Activated T-helper 1 cell treated with anti-CD3 and anti-CD28 coated beads, Interleukin-12 subunit alpha, Interleukin-12 subunit beta, Interleukin-2, Interleukin-4 antibody, amounts not matched to agents 30 ng/mL and 10 ng/mL and 1 ng/mL, durations not matched to agents 14 hours and 24 hours and 36 hours (primary cell): ENCODE measurements around the gene IQCH. TPM values are rescaled to one million over a fixed set of nuclear protein-coding genes. Genes with fewer than 3 reads are reported as not detected.
"Not testable (repeated sequence)": the region's sequence is repeated elsewhere in the genome, so short reads cannot be mapped to it uniquely, and the experiment has no call there.

Experiments used
- DNase-seq: peaks from one replicate; pipeline ENCODE4 v3.0.0; 2021; ENCODE audit warnings: low spot score
- H3K27ac Mint-ChIP-seq: one replicate; pipeline ENCODE4 v1.8.0; 2021; ENCODE audit warnings: mild to moderate bottlenecking, mixed read lengths
- H3K27me3 Mint-ChIP-seq: one replicate; pipeline ENCODE4 v1.8.0; 2022; ENCODE audit warnings: mild to moderate bottlenecking, moderate library complexity, mixed read lengths; ENCODE audit not compliant: insufficient read depth
- H3K36me3 Mint-ChIP-seq: one replicate; pipeline ENCODE4 v1.8.0; 2021; ENCODE audit warnings: low read depth, mixed read lengths
- H3K4me1 Mint-ChIP-seq: one replicate; pipeline ENCODE4 v1.8.0; 2021; ENCODE audit warnings: low read depth, mixed read lengths
- H3K4me3 Mint-ChIP-seq: one replicate; pipeline ENCODE4 v1.8.0; 2021; ENCODE audit warnings: mild to moderate bottlenecking, moderate library complexity, mixed read lengths
- H3K9me3 Mint-ChIP-seq: one replicate; pipeline ENCODE4 v1.8.0; 2021; ENCODE audit warnings: mixed read lengths
- intact Hi-C: fragments of 100-400 bp; cut with micrococcal nuclease; formaldehyde crosslinking; loops from one replicate; pipeline ENCODE4 v1.15.1; 2024
- total RNA-seq: library from RNA; stranded (reverse); gene quantifications from 2 replicates; pipeline ENCODE4 v1.2.3, GENCODE V29; 2022

IQCH gene
- total RNA-seq, 1 donor from 2014 or later: 1.2 TPM

DNA sequence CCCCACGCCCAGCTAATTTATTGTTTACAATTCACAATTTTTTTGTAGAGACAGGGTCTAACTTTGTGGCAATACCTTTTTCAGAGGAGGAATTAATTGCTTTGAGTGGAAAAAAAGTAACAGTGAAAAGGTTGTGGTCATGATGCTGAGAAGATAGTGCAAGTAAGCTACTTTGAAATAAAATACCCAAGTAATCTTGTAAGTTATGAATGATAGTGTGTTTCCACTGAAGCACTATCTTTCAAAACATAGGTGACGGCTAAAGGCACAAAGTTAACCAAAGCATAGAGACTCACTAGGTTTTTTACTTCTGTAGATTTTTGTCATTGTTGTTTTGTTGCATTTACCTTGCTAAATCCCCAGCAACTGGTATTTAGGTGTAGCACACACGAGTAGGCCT is 165.1 kb downstream of the IQCH start:
- intact Hi-C loops: no loop called here
- H3K9me3 Mint-ChIP-seq: no peaks in the 10 kb centered on the region

DNA sequence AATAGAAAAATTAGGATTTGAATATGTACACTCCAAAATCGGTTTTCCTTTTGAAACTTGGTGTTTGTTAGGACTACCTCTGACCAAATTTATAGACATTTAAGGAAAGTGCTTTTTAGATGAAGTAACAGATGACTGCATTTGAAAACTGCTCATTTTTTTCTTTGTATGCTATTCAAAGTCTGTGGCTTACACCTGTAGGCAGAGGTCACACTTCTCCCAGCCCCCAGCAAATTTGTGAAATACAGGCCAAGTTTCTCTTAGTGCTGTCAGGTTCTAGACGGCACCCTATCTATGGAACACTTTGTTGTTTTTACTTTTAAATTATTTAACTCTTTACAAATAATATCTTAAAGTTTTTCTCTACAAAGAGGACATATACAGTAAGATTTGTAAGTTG is 165.6 kb downstream of the IQCH start:
- Mint-ChIP-seq H3K4me3 (no peak overlapping the region), H3K4me1 (no peaks in the 10 kb centered on the region), H3K36me3 (no peaks in the 10 kb centered on the region), H3K27me3 (peaks cover 5% of the 10 kb centered on the region), H3K9me3 (no peaks in the 10 kb centered on the region), H3K27ac (no peak overlapping the region)
- intact Hi-C loops: no loop called here
- DNase-seq: no peak

More for the DNA sequence above, 165.1 kb downstream of the IQCH start:
- no peak overlapping the region for H3K4me3 Mint-ChIP-seq
- H3K27ac Mint-ChIP-seq: no peak overlapping the region
- H3K4me1 Mint-ChIP-seq: no peaks in the 10 kb centered on the region
- H3K36me3 Mint-ChIP-seq: no peaks in the 10 kb centered on the region
- peaks cover 5% of the 10 kb centered on the region for H3K27me3 Mint-ChIP-seq
- no peak for DNase-seq

DNA sequence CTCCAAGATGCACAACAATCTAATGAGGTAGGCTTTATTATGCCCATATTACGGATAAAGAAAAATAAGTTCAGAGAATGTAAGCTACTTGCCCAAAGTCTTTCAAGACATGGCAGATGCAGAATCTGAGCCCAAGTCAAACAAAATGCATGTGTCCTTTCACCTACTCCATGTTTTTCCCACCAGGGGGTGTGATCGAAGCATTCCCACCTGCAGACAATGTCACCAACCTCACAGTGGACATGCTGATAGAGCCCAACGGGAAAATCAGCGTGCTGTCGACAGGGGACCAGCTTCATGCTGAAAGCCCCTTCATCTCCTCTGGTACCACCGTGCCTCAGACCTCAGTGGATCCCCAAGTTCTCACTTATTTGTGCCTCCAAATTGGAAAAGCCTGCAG is 166.5 kb downstream of the IQCH start:
- DNase-seq: no peak
- H3K27me3 Mint-ChIP-seq: peaks cover 5% of the 10 kb centered on the region
- no peaks in the 10 kb centered on the region for H3K4me1 Mint-ChIP-seq
- H3K27ac Mint-ChIP-seq: no peak overlapping the region
- H3K4me3 Mint-ChIP-seq: no peak overlapping the region
- intact Hi-C loops: no loop called here
- H3K36me3 Mint-ChIP-seq: no peaks in the 10 kb centered on the region
- H3K9me3 Mint-ChIP-seq: no peaks in the 10 kb centered on the region

DNA sequence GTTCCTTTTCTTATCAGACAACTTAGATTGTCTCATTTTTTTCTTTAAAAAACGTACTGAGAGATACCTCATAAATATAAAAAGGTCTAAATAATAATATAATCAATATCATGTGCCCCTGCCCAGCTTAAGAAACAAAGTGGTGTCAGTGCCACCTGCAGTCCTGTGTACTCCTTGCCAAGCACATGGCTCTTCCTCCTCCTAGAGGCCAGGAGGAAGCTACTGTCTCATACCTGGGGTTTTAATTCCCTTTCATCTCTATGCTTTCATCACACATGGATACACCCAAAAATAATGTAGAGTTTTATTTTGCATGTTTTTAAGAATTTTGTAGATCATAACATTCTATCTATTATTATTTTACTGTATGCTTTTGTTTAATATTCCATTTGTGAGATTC is 167.7 kb downstream of the IQCH start:
- Mint-ChIP-seq H3K27me3 (peaks cover 5% of the 10 kb centered on the region), H3K36me3 (no peaks in the 10 kb centered on the region), H3K4me3 (no peak overlapping the region), H3K9me3 (no peaks in the 10 kb centered on the region), H3K27ac (no peak overlapping the region), H3K4me1 (no peaks in the 10 kb centered on the region)
- no peak for DNase-seq
- intact Hi-C loops: no loop called here

DNA sequence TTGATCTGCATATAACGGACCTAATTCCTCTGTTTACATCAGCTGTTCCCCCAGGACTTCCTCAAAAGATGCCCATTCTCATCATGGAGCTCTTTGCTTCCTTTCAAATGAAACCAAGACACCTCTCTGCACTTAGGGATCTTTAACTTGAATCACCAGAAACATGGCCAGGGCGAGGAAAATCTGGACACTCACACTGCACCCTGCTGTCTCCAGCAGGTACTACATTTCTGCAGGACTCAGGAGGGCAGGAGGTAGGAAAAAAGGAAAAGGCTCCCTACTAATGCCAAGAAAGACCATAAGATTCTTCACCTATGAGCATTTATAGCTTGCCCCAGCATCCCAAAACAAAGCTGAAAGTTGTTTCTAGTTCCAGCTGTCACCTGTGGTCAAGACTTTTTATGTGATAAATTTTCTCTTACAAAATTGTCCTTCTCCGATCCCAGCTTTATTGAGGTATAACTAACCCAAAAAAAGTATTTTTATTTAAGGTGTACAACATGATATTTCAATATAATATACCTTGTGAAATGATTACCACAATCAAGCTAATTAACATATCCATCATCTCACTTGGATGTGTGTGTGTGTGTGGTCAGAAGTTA is 179.0 kb downstream of the IQCH start:
- H3K27me3 Mint-ChIP-seq: peaks cover 5% of the 10 kb centered on the region
- no peak for DNase-seq

DNA sequence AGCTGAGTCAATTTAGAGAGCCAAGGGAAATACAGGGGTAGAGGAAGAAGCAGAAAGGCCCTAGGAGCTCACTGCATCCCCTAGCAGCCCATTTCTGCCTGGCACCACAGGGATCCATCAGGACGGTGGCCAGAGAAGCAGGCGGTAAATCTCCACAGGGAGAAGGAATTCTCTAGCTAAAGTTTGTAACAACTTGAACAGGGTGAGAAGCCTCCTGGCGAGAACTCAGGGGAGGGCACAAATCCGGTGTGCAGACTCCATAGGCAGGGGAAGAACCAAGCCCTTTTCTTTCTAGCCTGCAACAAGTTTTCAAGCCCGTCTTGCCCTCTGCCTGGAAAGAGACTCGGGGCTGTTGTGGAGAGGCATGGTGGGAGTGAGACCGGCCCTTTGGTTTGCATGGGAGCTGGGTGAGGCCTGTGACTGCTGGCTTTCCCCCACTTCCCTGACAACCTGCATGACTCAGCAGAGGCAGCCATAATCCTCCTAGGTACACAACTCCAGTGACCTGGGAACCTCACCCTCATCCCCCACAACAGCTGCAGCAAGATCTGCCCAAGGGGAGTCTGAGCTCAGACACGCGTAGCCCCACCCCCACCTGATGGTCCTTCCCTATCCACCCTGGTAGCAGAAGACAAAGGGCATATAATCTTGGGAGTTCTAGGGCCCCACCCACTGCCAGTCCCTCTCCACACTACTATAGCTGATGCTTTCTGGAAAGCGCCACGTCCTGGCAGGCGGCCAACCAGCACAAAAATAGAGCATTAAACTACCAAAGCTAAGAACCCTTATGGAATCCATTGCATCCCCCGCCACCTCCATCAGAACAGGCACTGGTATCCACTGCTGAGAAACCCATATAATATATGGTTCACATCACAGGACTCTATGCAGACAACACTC is 182.0 kb downstream of the IQCH start:
- not testable (repeated sequence) for H3K4me3 Mint-ChIP-seq, H3K4me1 Mint-ChIP-seq, H3K27me3 Mint-ChIP-seq, H3K27ac Mint-ChIP-seq, DNase-seq, H3K36me3 Mint-ChIP-seq, H3K9me3 Mint-ChIP-seq
- intact Hi-C loops: loop anchor here (10.0 kb wide), 1 partner anchor 132 kb away; no protein-coding TSS in a partner anchor

More for the DNA sequence above, 179.0 kb downstream of the IQCH start:
- no peak overlapping the region for H3K27ac Mint-ChIP-seq
- H3K9me3 Mint-ChIP-seq: no peaks in the 10 kb centered on the region
- intact Hi-C loops: loop anchor here (1.0 to 10.0 kb wide), 2 partner anchors 129 to 487 kb away; no protein-coding TSS in a partner anchor
- no peaks in the 10 kb centered on the region for H3K36me3 Mint-ChIP-seq
- no peaks in the 10 kb centered on the region for H3K4me1 Mint-ChIP-seq
- H3K4me3 Mint-ChIP-seq: no peak overlapping the region

DNA sequence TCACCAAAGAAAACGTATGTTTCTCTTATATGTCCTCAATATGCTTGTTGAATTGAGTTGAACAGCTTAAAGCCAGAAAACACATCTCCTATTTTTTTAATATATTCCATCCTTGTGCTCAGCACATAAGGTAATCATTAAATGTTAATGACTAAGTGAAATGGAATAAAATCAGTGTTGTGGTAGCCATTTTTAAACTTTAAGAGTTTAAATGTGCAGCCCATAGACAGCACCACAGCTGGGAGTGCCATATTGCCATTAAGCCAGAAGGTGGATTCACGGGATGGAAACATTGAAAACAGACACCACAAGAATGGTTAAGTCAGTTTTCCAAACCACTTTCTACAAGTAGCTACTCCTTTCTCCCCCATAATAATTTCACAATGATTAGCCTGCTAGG is 189.5 kb downstream of the IQCH start:
- Mint-ChIP-seq H3K36me3 (no peaks in the 10 kb centered on the region), H3K9me3 (no peaks in the 10 kb centered on the region), H3K27ac (no peak overlapping the region), H3K27me3 (peaks cover 7% of the 10 kb centered on the region), H3K4me1 (no peaks in the 10 kb centered on the region), H3K4me3 (no peak overlapping the region)
- intact Hi-C loops: no loop called here
- DNase-seq: no peak

DNA sequence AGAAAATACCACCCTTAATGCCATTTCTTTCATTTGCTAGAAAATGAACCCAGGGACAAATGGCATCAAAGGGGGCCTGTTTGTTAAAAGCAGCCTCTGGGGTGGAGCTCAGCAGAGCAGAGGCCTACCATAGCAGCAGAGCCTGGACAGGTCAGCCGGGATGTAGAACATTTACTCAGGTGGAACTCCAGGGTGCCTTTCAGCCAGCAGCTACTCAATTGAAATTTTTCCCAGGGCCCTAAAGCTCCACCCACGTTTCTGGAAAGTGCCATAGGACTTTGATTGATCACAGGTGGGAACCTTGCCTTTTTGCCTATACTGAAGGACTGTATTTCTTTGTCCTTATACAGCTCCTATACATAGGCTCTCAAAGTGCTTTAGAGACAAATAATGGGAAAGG is 191.9 kb downstream of the IQCH start:
- H3K9me3 Mint-ChIP-seq: no peaks in the 10 kb centered on the region
- intact Hi-C loops: no loop called here
- H3K36me3 Mint-ChIP-seq: no peaks in the 10 kb centered on the region
- no peak for DNase-seq
- no peak overlapping the region for H3K4me3 Mint-ChIP-seq
- H3K27ac Mint-ChIP-seq: no peak overlapping the region
- H3K4me1 Mint-ChIP-seq: no peaks in the 10 kb centered on the region
- peaks cover 2% of the 10 kb centered on the region for H3K27me3 Mint-ChIP-seq

DNA sequence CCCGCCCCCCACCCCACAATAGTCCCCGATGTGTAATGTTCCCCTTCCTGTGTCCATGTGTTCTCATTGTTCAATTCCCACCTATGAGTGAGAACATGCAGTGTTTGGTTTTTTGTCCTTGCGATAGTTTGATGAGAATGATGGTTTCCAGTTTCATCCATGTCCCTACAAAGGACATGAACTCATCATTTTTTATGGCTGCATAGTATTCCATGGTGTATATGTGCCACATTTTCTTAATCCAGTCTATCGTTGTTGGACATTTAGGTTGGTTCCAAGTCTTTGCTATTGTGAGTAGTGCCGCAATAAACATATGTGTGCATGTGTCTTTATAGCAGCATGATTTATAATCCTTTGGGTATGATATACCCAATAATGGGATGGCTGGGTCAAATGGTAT is 193.8 kb downstream of the IQCH start:
- intact Hi-C loops, H3K9me3 Mint-ChIP-seq, H3K36me3 Mint-ChIP-seq, H3K27me3 Mint-ChIP-seq, H3K4me3 Mint-ChIP-seq, DNase-seq, H3K4me1 Mint-ChIP-seq, H3K27ac Mint-ChIP-seq: not testable (repeated sequence)

DNA sequence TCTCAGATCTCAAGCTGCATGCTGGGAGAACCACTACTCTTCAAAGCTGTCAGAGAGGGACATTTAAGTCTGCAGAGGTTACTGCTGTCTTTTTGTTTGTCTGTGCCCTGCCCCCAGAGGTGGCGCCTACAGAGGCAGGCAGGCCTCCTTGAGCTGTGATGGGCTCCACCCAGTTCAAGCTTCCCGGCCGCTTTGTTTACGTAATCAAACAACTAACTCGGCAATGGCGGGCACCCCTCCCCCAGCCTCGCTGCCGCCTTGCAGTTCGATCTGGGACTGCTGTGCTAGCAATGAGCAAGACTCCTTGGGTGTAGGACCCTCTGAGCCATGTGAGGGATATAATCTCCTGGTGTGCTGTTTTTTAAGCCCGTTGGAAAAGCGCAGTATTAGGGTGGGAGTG is 199.1 kb downstream of the IQCH start:
- H3K4me1 Mint-ChIP-seq, DNase-seq, H3K27me3 Mint-ChIP-seq, H3K36me3 Mint-ChIP-seq, intact Hi-C loops, H3K9me3 Mint-ChIP-seq, H3K4me3 Mint-ChIP-seq, H3K27ac Mint-ChIP-seq: not testable (repeated sequence)

DNA sequence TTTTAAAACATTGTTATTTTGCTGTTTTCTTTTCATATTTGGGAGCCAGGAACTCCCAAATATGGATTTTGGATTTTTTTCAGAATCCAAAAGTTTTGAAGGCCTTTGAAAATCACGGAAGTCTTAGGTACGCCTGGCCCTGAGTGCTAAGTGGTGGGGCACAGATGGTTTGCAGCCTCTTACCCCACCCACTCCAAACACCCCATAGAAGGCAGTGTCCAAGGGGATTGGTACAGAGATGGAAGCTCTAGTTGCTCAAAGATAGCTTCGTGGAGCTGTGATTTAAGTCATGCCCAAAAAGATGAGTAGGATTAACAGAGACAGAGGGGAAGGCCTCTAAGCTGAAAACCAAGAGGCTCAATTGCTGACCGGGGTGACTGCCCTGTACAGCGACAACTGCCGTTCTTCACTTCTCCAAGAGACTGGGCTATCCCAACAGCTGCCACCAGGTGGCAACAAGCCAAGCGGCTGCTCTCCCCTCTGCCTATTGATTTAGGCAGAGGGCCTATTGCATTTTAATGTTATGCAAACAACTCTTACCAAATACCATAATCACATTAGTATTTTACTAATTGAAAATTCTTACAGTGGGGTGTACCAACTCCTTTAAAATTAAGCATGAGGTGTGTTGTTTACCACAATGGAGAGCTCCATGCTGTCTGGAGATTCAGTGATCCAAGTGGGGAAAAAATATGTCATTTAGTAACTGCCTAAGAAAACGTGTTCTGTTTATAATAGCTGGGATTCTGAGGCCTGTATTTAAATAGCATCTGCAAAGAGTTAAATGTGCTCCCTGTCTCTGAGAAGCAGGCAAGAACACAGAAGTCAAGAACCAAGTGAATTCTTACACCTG is 202.3 kb downstream of the IQCH start:
- Mint-ChIP-seq H3K9me3 (no peaks in the 10 kb centered on the region), H3K27me3 (peaks cover 11% of the 10 kb centered on the region)

DNA sequence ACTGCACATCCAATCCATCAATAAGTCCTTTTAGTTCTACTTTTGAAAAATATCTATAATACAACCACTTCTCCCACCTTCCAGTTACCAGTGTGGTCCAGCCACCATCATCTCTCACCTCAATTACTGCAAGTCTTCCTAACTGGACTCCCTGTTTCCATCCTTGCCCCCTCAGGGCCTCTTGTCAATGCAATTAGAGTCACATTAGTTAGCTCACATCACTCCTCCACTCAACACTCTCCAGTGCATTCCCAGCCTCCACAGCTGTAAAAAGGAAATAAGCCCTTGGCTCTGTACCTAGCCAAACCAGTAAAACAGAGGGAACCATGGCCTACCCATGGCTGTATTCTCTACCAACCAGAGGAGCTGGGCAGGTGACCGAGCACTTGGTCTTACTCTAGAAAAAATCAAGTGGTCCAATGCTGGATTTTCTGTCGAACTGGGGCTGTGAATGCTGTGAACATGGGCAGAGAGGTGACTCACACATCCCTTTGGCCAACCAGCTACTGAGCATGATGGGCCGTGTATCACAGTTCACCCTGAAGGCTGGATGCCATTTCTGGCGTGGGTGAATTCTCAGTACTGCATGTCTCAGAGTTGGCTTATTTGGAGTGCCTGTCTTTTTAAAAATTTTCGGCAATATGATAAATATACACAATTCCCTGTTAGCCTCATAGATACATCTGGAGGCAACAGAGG is 203.9 kb downstream of the IQCH start:
- H3K4me3 Mint-ChIP-seq: no peak overlapping the region
- intact Hi-C loops: loop anchor here (5.0 kb wide), 1 partner anchor 64 kb away; the partner anchor contains the start of gene C15orf61
- H3K36me3 Mint-ChIP-seq: no peaks in the 10 kb centered on the region
- H3K9me3 Mint-ChIP-seq: no peaks in the 10 kb centered on the region
- H3K4me1 Mint-ChIP-seq: no peaks in the 10 kb centered on the region
- peaks cover 11% of the 10 kb centered on the region for H3K27me3 Mint-ChIP-seq
- DNase-seq: no peak
- no peak overlapping the region for H3K27ac Mint-ChIP-seq

More for the DNA sequence above, 202.3 kb downstream of the IQCH start:
- intact Hi-C loops: loop anchor here (1.0 to 5.0 kb wide), 3 partner anchors 65 to 379 kb away; partner anchors contain the start of genes C15orf61 and MAP2K5
- Mint-ChIP-seq H3K4me1 (no peaks in the 10 kb centered on the region), H3K27ac (no peak overlapping the region), H3K4me3 (no peak overlapping the region), H3K36me3 (no peaks in the 10 kb centered on the region)
- peak; percentile 67 for DNase-seq
